ENCODE results near the gene RFK.
"Not testable (repeated sequence)": the region's sequence is repeated elsewhere in the genome, so short reads cannot be mapped to it uniquely, and the experiment has no call there.

The RFK gene

GRCh38 chr9:76394195-76394959 is at the start of gene RFK:
TSS of gene RFK (minus strand) at chr9:76394426. CDS start at chr9:76394171, 255 bp downstream.
- DNase-seq = peak; percentile 93

DNA sequence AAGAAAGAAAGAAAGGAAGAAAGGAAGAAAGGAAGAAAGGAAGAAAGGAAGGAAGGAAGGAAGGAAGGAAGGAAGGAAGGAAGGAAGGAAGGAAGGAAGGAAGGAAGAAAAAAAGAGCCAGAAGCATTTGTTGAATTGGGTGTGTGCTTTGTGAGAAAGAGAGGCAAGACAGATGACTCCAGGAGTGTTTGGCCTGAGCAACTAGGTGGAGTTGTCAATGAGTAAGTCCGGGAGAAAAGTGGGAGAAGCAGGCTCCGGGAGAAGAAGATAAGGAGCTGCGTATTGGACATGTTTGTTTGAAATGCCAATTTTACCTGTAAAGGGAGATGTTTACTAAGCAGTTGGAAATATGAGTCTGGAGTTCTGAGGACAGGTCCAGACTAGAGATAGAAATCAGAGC is 49.7 kb upstream of the RFK start:
- no peak for DNase-seq

DNA sequence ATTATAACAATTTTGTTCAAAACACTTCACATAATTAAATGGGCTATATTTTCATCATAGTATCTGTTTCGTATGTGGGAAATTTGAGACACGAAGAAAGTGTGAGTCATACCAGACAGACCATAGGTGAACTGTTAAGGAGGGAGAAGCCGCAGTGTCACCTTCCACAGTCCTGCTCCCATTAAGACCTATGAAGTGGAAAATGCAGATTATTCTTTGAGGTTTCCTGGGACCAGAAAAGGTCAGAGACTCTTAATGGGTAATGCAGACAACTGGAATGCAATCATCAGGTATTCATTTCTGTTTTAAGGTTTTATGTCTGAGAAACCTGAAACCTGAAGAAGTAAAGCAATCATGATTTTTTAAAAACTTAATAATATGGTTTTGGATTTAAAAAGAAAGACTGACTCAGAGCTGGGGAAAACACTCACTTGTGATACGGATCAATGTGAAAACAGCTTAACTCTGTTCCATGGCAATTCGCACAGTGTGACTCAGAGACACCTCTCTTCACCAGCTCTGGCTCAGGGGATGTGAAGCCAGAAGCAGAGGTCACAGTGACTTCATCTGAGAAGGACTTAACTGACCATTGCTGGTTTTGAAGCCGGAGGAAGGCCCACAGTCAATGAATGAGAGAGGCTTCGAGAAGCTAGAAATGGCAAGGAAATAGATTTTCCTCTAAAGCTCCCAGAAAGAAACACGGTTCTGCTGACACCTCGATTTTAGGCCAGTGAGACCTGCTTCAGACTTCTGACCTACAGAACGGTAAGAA is 47.5 kb upstream of the RFK start:
- DNase-seq = no peak

DNA sequence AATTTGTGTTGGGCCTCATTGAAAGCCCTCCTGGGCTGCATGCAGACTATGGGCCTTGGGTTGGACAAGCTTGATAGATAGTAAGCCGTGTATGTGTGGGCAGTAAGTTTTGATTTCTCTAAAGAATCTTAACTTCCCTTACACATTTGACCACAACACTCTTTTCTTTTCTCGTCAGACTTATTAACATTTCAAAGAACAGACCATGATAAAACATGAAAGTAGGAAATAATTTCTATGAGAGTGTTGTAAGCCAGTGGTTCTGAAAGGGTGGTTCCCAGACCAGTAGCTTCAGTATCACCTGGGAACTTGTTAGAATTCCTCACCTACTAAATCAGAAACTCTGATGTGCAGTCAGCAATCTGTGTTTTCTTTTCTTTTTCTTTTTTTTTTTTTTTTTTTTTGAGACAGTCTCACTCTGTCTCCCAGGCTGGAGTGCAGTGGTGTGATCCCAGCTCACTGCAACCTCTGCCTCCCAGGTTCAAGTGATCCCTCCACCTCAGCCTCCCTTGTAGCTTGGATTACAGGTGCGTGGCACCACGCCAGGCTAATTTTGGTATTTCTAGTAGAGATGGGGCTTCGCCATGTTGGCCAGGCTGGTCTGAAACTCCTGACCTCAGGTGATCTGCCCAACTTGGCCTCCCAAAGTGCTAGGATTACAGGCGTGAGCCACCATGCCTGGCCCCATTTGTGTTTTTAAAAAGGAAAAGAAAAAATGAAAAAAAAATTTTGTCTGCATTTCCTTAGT is 44.8 kb upstream of the RFK start:
- no peak for DNase-seq

GRCh38 chr9:76437017-76437699 is 42.9 kb upstream of the RFK start:
- not testable (repeated sequence) for DNase-seq

DNA sequence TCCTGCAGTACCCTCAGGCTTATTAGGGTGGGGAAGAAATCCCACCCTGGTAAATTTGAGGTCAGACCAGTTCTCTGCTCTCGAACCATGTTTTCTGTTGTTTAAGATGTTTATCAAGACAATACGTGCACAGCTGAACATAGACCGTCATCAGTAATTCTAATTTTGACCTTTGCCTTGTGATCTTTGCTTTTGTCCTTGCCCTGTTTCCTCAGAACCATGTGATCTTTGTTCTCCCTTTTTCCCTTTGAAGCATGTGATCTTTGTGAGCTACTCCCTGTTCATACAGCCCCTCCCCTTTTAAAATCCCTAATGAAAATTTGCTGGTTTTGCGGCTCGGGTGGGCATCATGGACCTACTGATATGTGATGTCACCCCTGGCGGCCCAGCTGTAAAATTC is 40.7 kb upstream of the RFK start:
- DNase-seq = not testable (repeated sequence)

GRCh38 chr9:76433836-76434235 is 39.6 kb upstream of the RFK start:
- DNase-seq = no peak

- no peak for DNase-seq
Observed at GRCh38 chr9:76433406-76433805, 39.2 kb upstream of the RFK start.

DNA sequence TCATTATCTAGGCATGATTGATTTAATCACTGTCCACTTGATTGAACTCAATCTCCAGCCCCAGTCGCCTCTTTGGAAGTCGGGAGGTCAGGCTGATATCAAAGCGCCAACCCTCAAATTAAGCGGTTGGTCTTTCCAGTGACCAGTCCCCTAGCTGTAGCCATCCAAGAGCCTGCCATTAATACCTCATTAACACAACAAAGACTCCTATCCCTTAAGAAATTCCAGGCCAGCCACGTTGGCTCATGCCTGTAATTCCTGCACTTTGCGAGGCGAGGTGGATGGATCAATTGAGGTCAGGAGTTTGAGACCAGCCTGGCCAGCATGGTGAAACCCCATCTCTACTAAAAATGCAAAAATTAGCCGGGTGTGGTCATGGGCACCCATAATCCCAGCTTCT is 37.4 kb upstream of the RFK start:
- DNase-seq = no peak

DNA sequence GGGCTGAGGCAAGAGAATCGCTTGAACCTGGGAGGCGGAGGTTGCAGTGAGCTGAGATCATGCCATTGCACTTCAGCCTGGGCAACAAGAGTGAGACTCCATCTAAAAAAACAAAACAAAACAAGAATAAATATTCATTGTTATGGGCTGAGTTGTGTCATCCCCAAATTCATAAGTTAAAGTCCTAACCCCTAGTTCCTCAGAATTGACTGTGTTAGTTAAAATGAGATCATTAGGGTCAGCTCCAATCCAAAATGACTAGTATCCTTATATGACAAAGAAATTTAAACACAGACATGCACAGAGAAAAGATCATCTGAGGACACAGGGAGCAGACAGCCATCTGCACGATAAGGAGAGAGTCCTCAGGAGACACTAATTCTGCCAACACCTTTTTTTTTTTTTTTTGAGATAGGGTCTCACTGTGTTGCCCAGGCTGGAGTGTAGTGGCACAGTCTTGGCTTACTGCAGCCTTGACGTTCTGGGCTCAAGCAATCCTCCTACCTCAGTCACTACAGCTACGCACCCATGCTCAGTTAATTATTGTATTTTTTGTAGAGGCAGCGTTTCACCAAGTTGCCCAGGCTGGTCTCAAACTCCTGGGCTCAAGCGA is 32.7 kb upstream of the RFK start:
- DNase-seq = no peak

GRCh38 chr9:76425677-76426453 is 31.6 kb upstream of the RFK start:
- no peak for DNase-seq

- no peak for DNase-seq
Observed at GRCh38 chr9:76424491-76424890, 30.3 kb upstream of the RFK start.

DNA sequence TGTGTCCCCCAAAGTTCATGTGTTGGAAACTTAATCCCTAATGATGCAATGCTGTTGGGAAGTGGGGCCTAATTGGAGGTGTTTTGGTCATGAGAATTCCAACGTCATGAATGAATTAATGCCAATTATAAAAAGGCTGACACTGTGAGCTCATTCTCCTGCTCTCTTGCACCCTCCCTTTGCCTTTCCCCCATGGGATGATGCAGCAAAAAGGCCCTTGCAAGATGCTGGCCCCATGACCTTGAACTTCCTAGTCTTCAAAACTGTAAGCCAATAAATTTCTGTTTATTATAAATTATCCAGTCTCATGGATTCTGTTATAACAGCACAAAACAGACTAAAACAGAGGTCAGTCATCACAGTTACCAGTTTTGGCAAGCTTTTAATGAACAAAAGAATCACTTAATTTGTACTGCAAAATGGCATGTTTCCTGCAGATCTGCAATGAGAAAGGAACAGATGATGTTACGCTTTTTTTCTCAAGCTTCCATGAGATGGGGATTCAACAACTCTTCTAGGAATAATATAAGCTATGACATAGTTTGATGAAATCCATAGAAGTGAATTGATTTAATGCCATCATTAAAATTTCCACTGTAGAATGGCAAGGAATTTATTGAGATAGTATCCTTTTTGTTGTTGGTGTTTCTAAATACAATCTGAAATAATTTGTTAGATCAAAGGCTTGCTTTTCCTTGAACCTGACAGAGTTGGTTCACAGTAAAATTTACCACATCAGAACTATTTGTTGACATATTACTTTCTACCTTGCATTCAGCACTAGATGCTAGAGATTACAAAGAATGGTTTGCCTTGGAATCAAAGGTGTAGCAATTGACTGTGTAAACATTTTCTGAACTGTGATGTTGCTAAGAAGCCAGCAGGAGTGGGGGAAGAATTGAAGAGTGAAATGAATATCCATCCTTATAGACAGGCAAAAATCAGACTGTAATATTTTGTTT is 29.3 kb upstream of the RFK start:
- DNase-seq = peak; percentile 13

DNA sequence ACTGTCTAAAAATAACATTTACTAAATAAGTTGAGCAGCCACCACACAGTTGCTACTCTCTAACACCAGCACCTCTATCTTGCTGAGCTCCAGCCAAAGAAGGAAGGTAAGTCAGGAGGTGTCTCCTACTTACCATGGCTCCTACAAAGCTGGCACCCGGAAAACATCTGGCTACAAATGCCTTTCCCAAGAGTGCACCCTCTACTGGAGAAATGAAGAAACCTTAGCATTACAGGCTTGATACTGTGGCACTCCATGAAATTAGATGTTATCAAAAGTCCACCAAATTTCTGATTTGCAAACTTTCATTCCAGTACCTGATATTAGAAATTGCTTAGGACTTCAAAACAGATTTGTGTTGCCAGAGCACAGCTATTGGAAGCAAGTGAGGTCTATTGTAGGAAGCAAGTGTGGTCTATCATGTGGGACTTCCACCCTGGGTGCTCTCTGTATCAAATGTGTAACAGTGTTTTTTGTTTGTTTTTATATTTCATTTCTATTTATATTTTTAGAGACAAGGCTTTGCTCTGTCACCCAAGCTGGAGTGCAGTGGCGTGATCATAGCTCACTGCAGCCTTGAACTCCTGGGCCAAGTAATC is 25.7 kb upstream of the RFK start:
- DNase-seq = peak; percentile 18

DNA sequence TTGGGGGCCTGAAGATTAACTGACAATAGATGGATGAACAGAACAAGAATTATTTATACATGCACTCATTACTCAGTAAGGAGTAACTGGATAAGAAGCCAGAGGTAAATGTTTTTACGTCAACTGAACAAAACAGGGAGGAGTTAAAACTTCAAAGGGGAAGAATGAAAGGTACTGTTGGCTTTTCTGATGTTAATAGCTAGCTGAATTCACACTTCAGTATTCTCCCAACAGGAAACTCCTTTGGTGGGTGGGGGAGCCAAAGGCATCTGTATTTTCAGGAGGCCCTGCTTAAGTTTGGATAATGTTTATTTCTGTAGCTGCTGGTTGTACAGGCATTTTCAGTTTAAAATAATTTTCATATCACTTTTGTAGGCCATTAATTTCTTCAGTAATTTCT is 23.2 kb upstream of the RFK start:
- DNase-seq = no peak

GRCh38 chr9:76415731-76416130 is 21.5 kb upstream of the RFK start:
- no peak for DNase-seq

DNA sequence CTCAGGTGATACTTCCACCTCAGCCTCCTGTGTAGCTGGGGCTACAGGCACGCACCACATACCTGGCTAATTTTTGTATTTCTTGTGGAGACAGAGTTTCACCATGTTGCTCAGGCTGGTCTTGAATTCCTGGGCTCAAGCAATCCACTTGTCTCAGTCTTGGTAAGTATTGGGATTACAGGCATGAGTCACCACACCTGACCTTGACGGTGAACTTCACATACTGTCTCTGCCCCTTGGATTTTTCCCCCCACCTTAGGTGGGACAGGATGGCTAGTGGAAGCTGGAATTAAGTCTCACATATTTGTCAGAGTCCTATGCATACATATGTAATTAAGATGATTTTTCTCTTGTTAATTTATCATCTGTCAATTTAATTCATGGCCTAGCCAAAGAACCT is 20.9 kb upstream of the RFK start:
- no peak for DNase-seq

- no peak for DNase-seq
Observed at GRCh38 chr9:76414661-76415060, 20.4 kb upstream of the RFK start.

GRCh38 chr9:76413658-76414057 is 19.4 kb upstream of the RFK start:
- no peak for DNase-seq

DNA sequence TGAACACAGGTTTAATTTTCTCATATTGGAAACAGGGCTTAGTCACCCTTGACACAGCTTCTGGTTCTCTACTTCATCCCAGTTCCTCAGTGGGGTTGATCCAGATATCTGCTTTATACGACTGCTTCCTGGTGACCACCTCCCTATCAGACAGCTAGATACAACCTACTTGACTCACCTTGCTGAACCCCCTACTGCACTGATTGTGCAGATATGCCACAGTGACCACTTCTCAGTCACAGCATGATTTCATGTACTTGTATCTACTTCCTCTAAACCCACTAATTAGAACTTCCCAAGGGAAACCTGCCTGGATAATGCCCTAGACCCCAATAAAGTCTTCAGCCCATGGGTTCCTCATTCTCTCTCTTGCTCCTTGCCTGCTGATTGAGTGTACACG is 18.4 kb upstream of the RFK start:
- DNase-seq = no peak
